HG03565 (cell line): ENCODE measurements around the gene CYTIP.

Experiments
- ATAC-seq: cut with Tn5 transposase; IDR thresholded peaks from one replicate; pipeline ENCODE4 v1.9.1; 2021; ENCODE audit warnings: mild to moderate bottlenecking, moderate library complexity; ENCODE audit not compliant: unreplicated experiment

Gene CYTIP

DNA sequence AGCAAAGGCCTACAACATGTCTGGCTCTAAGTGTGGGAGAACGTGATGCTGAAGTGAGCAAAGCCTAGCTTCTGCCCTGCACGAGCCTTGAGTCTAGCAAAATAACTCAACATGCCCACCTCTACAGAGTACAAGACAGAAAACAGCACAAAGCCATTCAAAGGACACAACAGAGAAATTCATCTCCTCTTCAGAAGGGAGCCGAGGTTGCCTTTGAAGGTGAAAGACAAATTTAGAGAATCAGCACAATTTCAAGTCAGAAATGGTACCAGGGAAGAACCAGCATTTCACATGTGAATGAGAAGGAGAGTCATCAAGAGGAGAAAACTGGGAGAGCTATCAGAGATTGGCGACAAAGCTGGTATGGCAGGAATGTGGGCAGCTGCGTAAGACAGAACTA lies 21.7 kb upstream of the CYTIP start:
- ATAC-seq, result no peak

DNA sequence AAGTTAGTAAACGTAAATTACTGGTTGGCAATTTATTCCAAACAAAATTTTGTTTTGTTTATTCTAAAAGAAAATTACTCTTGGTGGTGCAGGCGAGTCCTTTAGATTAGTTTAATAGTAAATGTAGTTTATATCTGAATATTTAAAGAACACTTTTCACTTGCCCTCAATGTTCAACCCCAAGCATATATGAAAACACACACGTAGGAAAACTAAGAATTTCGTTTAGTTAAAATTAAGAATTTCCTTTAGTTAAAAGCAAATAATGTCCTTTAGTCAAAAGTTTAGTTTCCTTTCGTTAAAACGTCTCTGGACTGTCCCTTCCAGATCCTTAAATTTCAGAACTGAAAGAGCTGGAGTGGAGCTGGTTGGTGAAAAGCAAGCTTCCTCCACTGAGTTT lies 19.1 kb upstream of the CYTIP start:
- ATAC-seq, result no peak

DNA sequence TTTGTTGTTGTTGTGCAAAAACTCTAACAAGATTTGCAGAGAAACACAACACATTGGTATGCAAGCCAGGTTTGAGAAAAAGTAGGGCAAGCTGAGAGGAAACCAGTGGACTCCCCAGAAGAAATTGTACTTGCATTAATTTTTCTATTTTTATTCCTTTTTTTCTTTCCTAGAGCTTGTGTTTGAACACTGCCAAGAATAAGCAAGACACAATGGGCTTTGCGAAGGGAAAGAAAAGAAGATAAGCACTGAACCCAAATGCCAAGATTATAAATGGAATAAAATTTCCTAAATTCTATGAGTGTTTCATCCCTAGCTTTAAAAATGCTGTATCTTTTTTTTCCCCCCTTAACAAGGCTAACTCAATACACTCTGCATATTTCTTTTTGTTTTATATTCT lies 17.0 kb upstream of the CYTIP start:
- no peak for ATAC-seq

DNA sequence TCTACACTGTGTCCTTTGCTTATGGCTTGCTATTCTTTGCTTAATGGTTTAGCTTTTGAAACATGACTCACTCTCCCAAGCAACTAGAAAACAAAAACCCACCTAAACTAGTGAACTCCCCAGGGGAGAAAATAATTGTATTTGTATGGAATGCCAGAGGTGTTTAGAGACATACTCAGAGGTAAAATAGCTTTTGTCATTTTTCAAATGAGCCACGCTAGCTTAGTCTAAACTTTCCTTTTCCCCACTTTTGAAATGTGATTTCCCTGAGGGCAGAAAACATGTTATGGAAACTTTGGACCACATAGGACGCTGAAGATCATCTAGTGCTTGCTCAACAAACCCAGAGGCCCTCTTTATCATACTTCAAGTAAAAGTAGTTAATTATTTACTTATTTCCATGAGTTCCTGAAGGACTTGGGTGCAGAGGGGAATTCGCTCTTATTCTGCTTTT lies 16.5 kb upstream of the CYTIP start:
- no peak for ATAC-seq

DNA sequence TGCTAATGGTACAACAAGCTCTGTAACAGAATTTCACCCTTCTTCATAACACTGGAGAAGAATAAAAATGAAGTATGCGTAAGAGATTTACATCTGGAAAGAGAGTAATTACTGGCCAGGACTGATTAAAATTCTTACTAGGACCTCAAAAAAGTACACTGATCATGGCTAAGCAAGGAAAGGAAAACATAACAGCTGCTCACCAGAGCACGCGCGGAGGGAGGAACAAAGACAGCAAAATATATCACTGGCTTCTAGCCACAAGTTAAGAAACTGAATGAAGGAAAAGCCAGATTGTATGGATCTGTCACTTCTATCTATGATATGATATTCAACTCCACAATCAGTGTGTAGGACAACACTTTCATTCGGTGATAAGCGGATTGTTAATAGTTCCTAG lies 15.6 kb upstream of the CYTIP start:
- no peak for ATAC-seq

DNA sequence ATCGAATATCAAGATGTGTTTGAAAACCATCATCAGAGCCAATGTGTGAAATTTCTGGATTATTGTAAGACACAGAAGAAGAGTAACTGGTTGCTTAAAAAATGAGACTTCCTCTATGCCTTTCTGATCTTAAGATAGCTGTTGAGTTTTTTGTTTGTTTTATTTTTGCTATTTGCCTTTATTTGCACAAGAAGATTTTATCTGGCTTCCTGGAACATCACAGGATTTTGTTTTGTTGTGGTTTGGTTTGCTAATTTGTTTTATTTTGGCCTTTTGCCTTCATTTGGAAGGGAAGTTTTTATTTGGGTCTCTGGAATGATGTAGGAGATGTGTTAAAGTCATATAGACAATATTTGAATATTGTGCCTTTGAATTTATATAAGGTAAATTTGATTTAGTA lies 3.9 kb upstream of the CYTIP start:
- no peak for ATAC-seq

DNA sequence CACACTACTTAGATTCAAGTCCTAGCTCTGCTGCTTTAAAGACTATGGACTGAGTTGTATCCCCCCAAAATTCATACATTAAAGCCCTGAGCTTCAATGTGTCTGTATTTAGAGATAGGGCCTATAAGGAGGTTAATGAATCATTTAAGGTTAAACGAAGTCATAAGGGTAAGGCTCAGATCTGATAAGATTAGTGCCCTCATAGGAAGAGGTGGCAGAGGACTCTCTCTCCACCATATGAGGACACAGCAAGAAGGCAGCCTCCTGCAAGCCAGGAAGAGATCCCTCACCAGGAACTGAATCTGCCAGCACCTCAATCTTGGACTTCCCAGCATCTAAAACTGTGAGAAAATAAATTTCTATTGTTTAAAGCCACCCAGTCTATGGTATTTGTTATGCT lies 3.1 kb upstream of the CYTIP start:
- no peak for ATAC-seq

DNA sequence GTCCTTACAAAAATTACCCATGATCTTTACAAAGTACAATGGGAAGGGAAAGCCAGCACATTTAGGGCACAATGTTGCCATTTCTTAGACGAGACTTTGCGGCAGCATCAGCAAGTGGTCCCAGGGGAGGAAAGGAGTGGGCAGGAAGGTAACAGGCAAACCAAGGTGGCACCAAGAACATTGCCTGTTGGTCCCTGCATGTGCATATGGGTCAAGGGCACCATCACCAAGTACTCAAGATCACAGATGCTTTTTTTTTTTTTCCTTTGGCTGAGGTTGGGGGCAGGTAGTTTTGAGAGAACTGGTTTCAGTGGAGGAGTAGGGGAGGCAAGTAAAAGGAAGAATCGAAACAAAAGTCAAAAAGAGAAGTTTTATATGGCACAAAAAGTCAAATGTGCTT lies 752 bp upstream of the CYTIP start:
- ATAC-seq, result no peak

DNA sequence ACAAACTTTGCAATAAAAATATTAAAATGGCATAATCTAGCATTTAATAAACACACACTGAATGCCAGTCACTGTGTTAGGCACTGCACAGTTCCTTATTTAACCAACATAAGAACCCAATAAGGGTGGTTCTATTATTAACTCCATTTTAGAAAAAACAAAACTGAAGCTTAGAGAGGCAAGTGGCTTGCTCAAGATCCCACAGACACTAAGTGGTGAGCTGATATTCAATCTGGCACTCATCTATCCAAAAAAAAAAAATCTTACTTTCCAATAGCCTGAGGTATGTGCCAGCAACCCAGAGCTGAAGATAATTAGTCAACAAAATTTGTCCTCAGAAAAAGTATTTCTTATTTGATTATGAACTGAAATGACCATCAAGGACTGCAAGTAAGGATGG lies 799 bp downstream of the CYTIP start:
- no peak for ATAC-seq

DNA sequence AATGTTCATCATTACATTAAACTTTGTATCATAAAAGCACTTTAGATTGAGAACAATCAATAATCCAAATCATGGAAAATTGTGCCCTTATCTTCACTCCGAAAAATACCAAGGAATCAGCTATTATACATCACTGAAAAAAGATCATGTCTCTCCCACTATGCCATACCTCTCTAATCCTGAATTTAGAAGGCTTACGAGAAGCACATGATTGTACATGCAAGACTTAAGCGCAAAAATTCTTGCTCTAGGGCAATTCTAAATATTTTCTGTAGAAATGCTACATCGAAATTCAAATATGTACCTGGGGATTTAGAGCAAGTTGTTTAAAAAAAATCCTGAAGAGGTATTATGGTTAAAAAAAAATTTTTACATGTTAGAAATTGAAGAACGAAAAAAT lies 1.3 kb downstream of the CYTIP start:
- no peak for ATAC-seq

DNA sequence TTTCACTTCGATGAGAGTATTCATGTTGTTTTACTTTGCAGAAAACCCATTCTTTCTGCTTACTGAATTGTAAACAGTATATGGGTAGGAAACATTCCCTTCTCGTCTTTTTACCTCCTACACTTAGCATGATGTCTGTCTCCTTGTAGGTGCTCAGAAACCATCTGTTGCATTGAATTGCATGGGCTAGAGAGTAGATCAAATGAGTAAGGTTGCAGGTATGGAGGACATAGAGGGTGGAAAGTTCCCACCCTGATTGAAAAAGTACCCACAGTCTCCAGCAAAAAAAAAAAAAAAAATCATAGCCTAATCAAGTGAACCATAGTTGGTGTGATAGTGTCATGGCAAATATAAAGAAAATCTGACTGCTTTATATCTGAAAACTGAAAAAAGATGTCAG lies 1.7 kb downstream of the CYTIP start:
- no peak for ATAC-seq

DNA sequence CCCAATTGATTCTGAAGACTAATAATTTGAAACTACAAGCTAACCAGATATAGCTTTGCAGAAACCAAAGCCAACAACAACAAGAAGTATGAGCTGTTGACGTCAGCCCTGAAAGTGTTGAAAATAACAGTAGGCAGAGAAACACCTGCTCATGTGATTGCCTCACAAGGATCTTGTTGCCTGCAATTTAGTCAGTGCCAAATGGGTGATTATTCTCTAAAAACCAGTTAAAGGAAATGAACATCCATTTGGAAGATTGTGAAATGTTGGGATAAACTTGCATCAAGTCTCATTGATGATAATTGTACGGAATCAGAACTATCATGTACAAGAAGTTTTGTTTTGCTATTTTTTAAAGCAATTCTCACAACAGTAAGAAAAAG lies 2.8 kb downstream of the CYTIP start:
- ATAC-seq, result peak; percentile 35

DNA sequence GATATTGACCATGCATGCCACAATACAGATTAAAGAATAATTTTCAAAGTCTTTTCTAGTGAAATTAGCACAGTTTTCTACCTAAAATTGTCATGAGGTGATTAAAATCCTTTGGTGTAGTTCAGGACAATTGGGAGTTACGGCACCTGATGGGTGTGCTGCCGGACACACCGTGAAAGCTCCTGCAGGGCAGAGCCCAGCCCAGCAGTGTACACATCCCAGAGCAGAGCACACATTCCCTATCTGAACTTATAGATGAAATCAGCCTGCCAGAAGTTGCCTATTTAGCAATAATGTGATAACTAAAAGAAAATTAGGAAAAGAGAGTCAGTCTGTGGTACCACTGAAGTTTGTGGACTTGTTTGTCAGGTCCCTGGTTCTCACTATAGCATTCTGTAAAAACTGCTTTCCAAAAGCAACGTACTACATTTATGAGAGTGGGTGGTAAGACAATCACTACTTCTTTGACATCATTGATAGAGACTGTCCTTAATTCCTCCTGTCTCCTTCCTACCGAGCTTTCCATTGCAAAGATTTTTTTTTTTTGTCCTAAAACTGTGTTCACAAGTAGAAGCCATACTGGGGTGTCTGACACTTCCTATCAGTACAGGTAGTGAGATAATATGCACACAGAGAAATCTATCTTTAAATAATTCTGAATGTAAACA lies 3.4 kb downstream of the CYTIP start:
- no peak for ATAC-seq

DNA sequence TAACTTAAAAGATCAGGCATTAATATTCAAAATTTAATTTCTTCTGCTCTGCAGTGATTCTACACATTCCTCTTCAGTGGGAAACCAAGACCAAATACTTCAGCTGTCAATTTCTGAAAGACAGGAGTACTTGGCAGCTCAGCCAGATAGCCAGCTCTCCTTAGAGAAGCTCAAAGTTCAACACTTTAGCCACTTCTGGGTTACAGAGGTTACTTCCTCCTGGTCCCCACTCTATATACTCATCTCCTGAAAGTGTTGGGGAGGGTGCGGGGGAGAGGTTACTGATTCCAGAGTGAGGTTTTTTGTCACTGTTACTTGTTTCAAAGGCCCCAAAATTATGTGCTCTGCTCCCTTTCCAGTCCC lies 4.1 kb downstream of the CYTIP start:
- ATAC-seq, result peak; percentile 29

DNA sequence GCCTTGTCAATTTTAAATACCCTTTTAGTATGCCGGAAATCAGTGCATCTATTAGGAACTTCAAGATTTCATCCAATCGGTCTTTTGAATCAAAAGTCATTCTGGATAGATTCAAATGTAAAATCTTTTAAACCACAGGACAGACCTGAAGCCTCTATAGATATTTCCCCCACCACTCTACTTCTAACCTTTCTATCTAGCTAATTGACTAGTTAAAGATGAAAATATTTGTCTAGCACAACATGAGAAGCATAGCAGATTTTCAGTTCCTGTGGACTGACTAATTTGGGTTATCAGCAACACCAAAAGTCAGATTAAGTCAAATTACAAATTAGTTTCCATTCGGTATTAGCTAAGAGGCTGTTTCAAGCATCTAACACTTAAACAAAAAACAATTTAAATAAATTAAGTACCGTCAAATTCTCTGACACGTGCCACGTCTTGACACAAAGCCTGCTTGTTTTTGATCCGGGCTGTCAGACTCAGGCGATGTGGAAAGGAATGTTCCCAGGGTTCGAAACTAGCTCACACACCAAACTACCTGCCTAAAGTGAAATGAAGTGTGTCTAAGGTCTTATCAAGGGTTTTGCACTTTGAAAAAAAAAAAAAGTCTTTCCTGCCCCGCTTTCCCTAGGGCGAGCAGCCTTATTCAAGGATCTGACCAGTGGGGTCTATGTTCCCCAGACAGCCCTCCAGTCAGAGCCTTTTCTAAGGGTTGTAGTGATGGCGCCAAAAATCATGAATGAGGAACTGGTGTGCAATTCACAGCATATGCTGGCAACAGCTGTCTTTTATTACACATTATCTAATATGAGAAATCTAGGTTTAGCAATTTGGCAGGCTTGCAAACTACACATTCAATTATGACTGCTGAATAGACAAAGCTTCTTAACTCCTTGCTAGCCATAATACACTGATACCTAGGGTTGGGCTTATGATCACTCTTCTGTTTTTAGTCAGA lies 4.7 kb downstream of the CYTIP start:
- ATAC-seq, result peak; percentile 4

DNA sequence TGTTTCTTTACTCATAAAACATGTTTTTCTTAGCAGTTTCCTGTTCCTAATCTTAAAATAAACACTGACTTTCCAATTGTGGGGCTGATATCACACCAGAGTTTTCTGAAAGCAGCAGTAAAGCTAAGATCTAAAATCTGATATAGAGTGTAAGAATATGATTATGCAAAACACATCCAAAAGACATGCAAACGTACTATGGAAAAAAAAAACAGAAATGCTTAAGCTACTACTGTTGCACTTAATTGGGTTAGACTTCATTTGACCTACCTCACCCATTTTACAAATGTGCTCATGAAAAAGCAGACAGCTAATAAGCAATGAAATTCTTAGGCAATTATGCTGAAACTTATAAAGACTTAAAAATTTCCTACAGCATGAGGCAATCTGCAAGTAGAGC lies 10.5 kb downstream of the CYTIP start:
- ATAC-seq, result no peak

DNA sequence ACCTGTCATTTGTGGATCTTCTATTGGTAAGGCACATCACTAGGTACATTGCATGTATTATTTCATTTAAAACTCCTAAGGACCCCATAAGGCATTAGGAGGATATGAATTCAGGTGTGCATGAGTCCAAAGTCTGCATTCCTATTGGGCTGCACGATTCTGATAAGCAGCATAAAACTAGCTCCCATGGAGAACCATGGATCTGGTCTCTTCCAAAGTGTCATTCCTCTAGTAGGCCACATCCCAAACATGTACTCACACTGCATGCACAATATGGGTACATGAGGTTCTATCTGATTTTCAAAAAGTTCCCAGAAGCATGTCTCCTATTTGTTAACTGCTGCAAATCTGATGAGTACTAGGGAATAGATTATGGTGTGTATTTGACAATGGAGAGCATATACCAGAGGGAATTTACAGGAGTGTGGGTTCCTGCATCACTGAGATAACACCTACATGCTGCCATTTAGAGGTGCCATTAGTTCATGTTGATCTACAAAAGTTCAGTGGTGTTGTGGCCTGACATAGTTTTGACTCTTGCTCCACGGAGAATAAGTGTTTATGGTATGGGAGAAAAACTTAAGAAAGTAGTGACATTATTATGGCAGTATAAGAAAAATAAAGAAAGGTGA lies 11.3 kb downstream of the CYTIP start:
- no peak for ATAC-seq

DNA sequence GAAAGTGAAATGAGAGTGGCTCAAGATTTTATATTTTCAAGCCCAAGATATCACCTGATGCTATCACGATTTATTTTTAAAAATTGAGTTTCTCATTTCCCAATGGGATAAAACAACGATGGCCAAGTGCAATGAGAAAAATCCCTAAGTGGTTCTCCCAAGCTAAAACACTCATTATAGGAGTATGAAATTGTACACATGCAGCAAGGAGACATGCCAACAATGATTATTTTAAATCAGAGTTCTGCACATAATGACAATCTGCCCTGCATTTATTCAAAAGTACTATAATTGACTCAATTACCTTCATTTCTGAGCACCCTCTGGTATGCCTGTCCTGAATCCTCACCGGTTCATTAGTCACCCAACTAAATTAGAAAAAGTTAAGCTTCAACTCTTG lies 12.7 kb downstream of the CYTIP start:
- no peak for ATAC-seq

DNA sequence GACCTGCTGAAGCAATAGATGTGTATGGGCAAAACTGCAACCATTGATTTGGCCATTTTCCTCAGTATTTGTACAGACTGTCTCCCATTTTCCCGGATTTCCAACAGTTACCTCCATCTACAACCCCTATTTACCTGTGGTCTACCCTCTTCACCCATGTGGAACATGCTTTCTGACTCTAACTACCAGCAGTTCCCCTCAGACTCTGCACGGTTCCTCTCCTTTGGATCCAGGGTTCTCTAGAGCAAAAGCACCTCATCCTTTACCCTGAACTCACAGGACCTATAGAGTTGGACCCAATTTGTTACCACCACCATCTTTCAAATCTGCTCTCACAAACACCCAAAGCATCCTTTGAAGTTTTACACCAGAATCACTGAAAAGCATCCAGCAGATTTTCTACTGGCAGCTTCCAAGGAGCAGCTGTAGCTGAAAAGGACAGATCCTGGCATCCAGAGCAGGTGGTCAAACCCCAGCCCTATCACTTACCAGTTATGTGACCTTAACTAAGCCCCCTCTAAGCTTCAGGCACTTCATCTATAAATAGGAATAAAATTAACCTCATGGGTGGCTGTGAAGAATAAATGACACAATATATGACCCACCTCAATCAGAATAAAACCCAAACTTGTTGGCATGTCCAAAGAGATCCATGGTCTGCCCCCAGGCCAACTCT lies 15.3 kb downstream of the CYTIP start:
- no peak for ATAC-seq

DNA sequence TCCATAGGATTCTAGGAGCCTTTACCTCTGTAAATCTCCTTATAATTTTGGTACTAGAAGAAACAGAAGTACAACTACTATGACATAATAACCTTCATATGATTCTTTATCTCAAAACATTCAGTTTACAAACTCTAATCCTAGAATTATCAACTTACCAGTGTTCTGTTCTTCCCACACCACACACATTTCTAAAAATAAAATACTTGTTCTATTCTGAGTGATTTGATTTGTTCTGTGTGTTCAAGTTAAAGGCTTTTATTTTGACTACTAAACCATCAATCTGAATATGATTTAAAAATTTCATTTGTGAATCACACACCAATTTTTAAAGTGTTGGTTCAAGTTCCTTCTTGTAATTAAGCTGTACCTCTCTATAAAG lies 16.0 kb downstream of the CYTIP start:
- no peak for ATAC-seq
